ENCODE results near the gene C20orf144.
A peak's percentile ranks its signal among the peaks of the same experiment; 100 is the strongest.

- TF ChIP-seq CTCF (IDR thresholded peaks at IDR 0.05), result peak; percentile 31 to 53 (median 44)
- peak; percentile 86 to 96 for TF ChIP-seq POLR2A (IDR thresholded peaks at IDR 0.05)
These were observed 4.4 kb downstream of the C20orf144 start, which contains the start of gene ACTL10 for GRCh38 chr20:33666293-33667244.

Data from uterus (tissue), 2 donors.